ENCODE measurements around the gene FAS. TPM values are rescaled to one million over a fixed set of nuclear protein-coding genes. Genes with fewer than 3 reads are reported as not detected.
A peak's percentile ranks its signal among the peaks of the same experiment; 100 is the strongest.

The FAS gene
- total and polyA plus RNA-seq, 4 donors = 2.2 to 13.2 (median 5.9) TPM

- no peaks in the 10 kb centered on the region for H3K9me3 ChIP-seq (ENCODE audit: control insufficient read depth in 4 of 4, low read length in 3 of 4)
- no peaks in the 10 kb centered on the region for H3K27me3 ChIP-seq (ENCODE audit: control insufficient read depth in 4 of 4, insufficient read depth in 4 of 4, low read length in 3 of 4)
- no peak for TF ChIP-seq NR2F2 (IDR thresholded peaks at IDR 0.05)
- no peak for TF ChIP-seq SP1 (IDR thresholded peaks at IDR 0.05)
- H3K36me3 ChIP-seq (ENCODE audit: control insufficient read depth in 4 of 4, insufficient read depth in 3 of 4, low read depth in 1 of 4, low read length in 3 of 4) = no peaks in the 10 kb centered on the region
- no peak overlapping the region for H3K9ac ChIP-seq (ENCODE audit: low read depth in 1 of 2, low read length in 2 of 2)
- H3K4me1 ChIP-seq (ENCODE audit: control insufficient read depth in 4 of 4, insufficient read depth in 4 of 4, low read length in 3 of 4) = peaks cover 1 to 20% (median 14%) of the 10 kb centered on the region in 4 donors
- no peak overlapping the region for H3K4me3 ChIP-seq (ENCODE audit: low read depth in 1 of 3, low read length in 3 of 3)
- DNase-seq (ENCODE audit: low spot score) = no peak
- H3K27ac ChIP-seq (ENCODE audit: low read depth in 1 of 2, low read length in 2 of 2) = peak overlapping the region; percentile 34 to 64
- WGBS = 49% methylated on average over 2 of the region's 2 CpGs
These were observed 41.5 kb upstream of the FAS start for GRCh38 chr10:88949051-88949450.

GRCh38 chr10:88949912-88950837 is 40.4 kb upstream of the FAS start:
- Histone ChIP-seq H3K27ac (ENCODE audit: low read depth in 1 of 2, low read length in 2 of 2) (peak overlapping the region; percentile 23 to 65), H3K27me3 (ENCODE audit: control insufficient read depth in 4 of 4, insufficient read depth in 4 of 4, low read length in 3 of 4) (no peaks in the 10 kb centered on the region), H3K4me1 (ENCODE audit: control insufficient read depth in 4 of 4, insufficient read depth in 4 of 4, low read length in 3 of 4) (peaks cover 1 to 20% (median 14%) of the 10 kb centered on the region in 4 donors), H3K9me3 (ENCODE audit: control insufficient read depth in 4 of 4, low read length in 3 of 4) (no peaks in the 10 kb centered on the region), H3K4me3 (ENCODE audit: low read depth in 1 of 3, low read length in 3 of 3) (peak overlapping the region in 1 of 3 donors; percentile 21), H3K9ac (ENCODE audit: low read depth in 1 of 2, low read length in 2 of 2) (peak overlapping the region in 1 of 2 donors; percentile 13), H3K36me3 (ENCODE audit: control insufficient read depth in 4 of 4, insufficient read depth in 3 of 4, low read depth in 1 of 4, low read length in 3 of 4) (no peaks in the 10 kb centered on the region)
- 82% methylated on average over 3 of the region's 3 CpGs for WGBS
- TF ChIP-seq ATF3 (IDR thresholded peaks at IDR 0.05) (no peak), GABPA (IDR thresholded peaks at IDR 0.05 in 1 of 2, conservative IDR thresholded peaks at IDR 0.05 in 1 of 2) (no peak), CTCF (IDR thresholded peaks at IDR 0.05; ENCODE audit: low read depth, low read length, missing input control) (no peak), ZBTB33 (IDR thresholded peaks at IDR 0.05) (no peak), NR2F2 (IDR thresholded peaks at IDR 0.05) (no peak), JUND (IDR thresholded peaks at IDR 0.05) (no peak), REST (IDR thresholded peaks at IDR 0.05) (no peak), MAX (IDR thresholded peaks at IDR 0.05) (no peak), YY1 (IDR thresholded peaks at IDR 0.05) (no peak), FOXA1 (IDR thresholded peaks at IDR 0.05) (no peak), HNF4G (IDR thresholded peaks at IDR 0.05) (no peak), RXRA (IDR thresholded peaks at IDR 0.05) (no peak), HNF4A (conservative IDR thresholded peaks at IDR 0.05) (no peak)
- DNase-seq (ENCODE audit: low spot score) = no peak

Data from liver (tissue), 9 donors.